GM12874 (cell line): ENCODE data around the gene ZNF710.

Source experiments
- TF ChIP-seq, protein P1 (sequence below): IDR thresholded peaks from 2 replicates; pipeline ENCODE4 v1.5.1; 2011; ENCODE audit warnings: low read depth, mild to moderate bottlenecking, control low read depth, low read length, moderate library complexity; ENCODE audit not compliant: insufficient read depth

The ZNF710 gene

DNA sequence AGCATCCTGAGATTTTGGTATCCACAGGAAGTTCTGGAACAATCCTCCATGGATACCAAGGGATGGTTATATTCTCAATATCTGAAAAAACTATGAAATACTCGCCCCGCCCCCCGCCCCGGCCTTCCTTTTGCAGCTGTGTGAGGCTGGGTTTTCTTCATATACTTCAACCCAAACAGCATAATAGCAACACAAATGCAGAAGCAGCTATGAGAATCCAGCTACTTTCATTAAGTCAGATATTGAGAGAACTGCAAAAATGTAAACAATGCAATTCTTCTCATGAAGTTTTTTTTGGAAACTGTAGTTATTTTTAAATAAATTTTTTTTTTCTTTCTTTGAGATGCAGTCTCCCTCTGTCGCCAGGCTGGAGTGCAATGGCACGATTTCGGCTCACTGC lies 112.0 kb downstream of the ZNF710 start:
- TF ChIP-seq, protein P1, sequence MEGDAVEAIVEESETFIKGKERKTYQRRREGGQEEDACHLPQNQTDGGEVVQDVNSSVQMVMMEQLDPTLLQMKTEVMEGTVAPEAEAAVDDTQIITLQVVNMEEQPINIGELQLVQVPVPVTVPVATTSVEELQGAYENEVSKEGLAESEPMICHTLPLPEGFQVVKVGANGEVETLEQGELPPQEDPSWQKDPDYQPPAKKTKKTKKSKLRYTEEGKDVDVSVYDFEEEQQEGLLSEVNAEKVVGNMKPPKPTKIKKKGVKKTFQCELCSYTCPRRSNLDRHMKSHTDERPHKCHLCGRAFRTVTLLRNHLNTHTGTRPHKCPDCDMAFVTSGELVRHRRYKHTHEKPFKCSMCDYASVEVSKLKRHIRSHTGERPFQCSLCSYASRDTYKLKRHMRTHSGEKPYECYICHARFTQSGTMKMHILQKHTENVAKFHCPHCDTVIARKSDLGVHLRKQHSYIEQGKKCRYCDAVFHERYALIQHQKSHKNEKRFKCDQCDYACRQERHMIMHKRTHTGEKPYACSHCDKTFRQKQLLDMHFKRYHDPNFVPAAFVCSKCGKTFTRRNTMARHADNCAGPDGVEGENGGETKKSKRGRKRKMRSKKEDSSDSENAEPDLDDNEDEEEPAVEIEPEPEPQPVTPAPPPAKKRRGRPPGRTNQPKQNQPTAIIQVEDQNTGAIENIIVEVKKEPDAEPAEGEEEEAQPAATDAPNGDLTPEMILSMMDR, result no peak

DNA sequence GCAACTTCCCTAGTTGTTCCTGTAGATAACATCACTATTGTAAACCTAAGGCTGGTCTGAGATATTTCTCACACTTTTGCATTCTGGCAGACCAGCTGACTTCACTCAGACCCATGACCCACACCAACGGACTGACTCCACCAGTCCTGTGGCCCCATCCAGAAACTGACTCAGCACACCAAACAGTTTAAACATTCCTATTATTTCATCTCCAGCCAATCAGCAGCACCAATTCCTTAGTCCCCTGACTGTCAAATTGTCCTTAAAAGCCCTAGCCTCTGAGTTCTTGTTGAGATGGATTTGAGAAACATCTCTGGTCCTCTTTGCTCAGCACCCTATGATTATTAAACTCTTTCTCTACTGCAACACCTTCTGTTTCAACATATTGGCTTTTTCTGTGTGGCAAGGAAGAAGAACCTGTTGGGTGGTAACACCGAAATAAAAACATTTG lies 113.4 kb downstream of the ZNF710 start:
- TF ChIP-seq, protein P1, result no peak

DNA sequence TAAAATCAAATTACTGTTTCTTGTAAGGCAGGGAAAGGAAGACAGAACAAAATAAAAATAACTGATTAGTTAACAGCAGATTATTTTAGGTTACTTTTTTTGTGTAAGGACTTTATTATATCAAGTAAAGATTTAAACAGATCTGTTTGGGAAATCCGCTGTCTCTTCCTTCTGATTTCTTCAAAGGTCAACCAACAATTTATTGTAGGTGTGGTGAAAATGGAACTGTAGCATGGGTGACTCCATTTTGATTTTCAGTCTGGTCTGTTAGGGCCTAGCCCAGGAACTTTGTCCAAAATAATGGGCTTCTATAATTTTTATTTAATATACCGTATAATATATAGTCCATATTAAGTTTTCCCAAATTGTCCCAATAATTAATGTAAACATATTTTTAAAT lies 114.7 kb downstream of the ZNF710 start:
- TF ChIP-seq, protein P1, result no peak

DNA sequence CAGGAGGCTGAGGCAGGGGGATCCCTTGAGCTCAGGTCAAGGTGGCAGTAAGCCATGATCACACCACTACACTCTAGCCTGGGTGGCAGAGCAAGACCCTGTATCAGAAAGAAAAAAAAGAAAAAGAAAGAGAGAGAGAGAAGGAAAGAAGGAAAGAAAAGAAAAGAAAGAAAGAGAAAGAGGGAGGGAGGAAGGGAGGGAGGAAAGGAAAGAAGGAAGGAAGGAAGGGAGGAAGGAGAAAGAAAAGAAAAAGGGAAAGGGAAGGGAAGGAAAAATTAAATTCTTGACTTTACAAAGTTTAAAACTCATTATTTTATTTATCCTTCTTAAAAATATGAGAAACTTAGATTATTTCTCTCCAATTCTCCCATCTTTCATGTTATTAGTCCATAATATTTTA lies 118.2 kb downstream of the ZNF710 start:
- TF ChIP-seq, protein P1, result no peak

DNA sequence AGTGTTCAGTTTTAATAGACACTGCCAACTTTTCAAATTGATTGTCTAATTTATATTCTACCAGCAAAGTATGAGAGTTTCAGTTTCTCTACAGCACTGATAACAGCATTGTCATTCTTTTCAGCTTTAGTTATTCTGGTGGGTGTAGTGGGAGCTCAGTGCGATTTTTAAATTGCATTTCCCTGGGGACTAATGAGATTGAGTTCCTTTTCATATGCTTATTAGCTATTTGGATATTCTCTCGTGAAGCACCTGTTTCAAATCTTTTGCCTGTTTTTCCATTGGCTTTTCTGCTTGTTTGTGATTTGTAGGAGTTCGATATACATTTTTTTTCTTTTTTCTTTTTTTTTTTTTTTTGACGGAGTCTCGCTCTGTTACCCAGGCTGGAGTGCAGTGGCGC lies 120.0 kb downstream of the ZNF710 start:
- TF ChIP-seq, protein P1, result no peak

DNA sequence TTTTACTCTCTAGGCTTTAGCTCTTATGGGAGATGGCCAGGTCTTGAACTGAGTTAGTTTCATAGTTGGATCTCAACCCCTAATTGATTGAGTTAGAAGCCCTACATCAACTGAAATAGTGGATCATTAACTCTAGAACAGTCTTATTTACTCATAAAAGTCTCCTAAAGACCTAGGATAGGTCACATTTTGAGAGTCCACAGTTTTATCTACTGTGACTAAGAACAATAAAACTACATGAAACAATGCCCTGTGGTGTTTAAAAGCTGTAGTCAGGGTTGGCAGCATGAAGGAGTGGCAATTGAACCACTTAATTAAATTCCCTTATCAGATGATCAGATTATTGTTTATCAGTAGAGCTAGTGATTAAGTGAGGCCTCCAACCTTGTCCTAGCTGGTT lies 123.4 kb downstream of the ZNF710 start:
- TF ChIP-seq, protein P1, result no peak

DNA sequence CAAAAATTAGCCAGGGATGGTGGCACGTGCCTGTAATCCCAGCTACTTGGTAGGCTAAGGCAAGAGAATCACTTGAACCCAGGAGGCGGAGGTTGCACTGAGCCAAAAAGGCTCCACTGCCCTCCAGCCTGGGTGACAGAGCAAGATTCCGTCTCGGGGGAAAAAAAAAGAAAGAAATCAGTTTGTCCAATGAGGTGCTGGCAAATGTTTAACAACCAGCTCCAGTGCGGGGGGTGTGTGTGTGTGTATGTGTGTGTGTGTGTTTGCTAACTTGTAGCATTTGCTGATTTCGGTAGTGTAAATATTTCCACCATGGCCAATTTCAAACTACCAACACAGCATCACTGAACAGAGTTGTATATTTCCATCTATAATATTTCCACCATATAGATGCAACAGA lies 124.9 kb downstream of the ZNF710 start:
- TF ChIP-seq, protein P1, result no peak
